Adrenal gland (tissue), 5 donors: ENCODE results near the gene F12.

Source experiments
- POLR2A ChIP-seq, 2 donors: fragments of 450-650 bp; IDR thresholded peaks; one replicate each; pipeline ENCODE4 v1.6.1; 2017; ENCODE audit warnings: antibody characterized with exemption in 2 of 2, mild to moderate bottlenecking in 2 of 2, moderate library complexity in 1 of 2
- TF ChIP-seq, protein P1 (sequence below), 6 experiments: fragments of 450-650 bp in 4 of 6; fragments of 200-600 bp in 2 of 6; sonication (generic) in 1 of 6; IDR thresholded peaks; 1 replicate in 5 of 6; 2 replicates in 1 of 6; pipeline versions ENCODE4 v1.5.1 to v1.8.0; 2016 to 2021; ENCODE audit warnings: antibody characterized with exemption in 6 of 6, mild to moderate bottlenecking in 2 of 6, moderate library complexity in 1 of 6
- donor health status: DM: no; HTN: no; CAD: no.

DNA sequence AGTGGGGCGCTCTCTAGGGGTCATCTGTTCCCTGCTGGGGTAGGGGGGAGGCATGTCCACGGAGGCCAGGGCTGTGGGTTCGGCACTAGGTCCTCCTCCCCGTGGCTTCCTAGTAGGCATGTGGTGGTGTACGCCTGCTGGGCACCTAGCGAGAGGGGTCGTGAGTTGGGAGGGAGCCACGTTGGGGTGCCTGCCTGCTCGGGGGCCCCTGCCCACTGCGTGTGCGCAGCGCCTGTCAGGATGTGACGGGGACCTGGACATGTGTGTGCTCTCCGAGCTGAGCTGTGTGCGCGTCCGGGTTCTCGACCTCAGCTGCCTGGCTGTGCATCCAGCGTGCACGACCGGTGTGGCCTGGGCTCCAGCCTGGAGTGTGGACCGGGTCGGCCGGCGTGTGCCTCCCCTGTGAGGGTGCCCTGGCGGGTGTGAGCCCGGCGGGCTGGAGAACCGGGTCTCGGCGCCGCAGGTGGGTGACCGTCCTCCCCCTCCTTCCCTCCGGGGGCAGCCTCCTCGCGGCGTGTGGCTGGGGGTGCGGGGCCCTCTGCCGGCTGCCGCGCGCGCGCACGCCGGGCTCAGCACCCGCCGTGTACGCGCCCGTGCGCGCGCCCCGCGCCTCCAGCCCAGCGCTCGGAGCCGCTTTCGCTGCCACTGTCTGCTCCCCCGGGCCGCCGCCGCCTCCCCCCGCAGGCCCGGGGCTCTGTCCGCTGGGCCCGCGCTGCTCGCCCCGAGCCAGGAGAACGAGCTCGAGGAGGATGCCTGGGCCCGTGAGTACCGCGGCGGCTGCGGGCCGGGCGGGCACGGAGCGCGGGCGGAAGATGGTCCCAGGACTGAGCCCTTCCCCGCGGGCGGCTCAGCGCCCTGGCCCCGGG lies 37.1 kb upstream of the F12 start, which contains the start of gene PRR7:
- TF ChIP-seq, protein P1, sequence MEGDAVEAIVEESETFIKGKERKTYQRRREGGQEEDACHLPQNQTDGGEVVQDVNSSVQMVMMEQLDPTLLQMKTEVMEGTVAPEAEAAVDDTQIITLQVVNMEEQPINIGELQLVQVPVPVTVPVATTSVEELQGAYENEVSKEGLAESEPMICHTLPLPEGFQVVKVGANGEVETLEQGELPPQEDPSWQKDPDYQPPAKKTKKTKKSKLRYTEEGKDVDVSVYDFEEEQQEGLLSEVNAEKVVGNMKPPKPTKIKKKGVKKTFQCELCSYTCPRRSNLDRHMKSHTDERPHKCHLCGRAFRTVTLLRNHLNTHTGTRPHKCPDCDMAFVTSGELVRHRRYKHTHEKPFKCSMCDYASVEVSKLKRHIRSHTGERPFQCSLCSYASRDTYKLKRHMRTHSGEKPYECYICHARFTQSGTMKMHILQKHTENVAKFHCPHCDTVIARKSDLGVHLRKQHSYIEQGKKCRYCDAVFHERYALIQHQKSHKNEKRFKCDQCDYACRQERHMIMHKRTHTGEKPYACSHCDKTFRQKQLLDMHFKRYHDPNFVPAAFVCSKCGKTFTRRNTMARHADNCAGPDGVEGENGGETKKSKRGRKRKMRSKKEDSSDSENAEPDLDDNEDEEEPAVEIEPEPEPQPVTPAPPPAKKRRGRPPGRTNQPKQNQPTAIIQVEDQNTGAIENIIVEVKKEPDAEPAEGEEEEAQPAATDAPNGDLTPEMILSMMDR (IDR thresholded peaks at IDR 0.05), result peak in 2 of 6 experiments; percentile 4 to 8
- TF ChIP-seq POLR2A (IDR thresholded peaks at IDR 0.05), result no peak
